WI38 (cell line): ENCODE measurements around the gene FAM43B.

Experiments
- H3K4me3 ChIP-seq: 2 replicates; pipeline ENCODE4 v1.5.1; 2011; ENCODE audit warnings: low read depth, mild to moderate bottlenecking, control low read depth, low read length
- CTCF ChIP-seq: IDR thresholded peaks from 2 replicates; pipeline ENCODE4 v1.5.1; 2012; ENCODE audit warnings: low read depth, mild to moderate bottlenecking, control low read depth, low read length

Gene FAM43B

GRCh38 chr1:20597650-20598049 lies 45.3 kb downstream of the FAM43B start:
- no peak for TF ChIP-seq CTCF
- no peak overlapping the region for H3K4me3 ChIP-seq

GRCh38 chr1:20600156-20600555 lies 47.8 kb downstream of the FAM43B start:
- no peak for TF ChIP-seq CTCF

GRCh38 chr1:20601129-20601825 lies 48.9 kb downstream of the FAM43B start:
- no peak overlapping the region for H3K4me3 ChIP-seq
- no peak for TF ChIP-seq CTCF

More at GRCh38 chr1:20600156-20600555, 47.8 kb downstream of the FAM43B start:
- no peak overlapping the region for H3K4me3 ChIP-seq

- TF ChIP-seq CTCF: no peak
- no peak overlapping the region for H3K4me3 ChIP-seq
These were observed 50.6 kb downstream of the FAM43B start for GRCh38 chr1:20602851-20603450.

- no peak overlapping the region for H3K4me3 ChIP-seq
- no peak for TF ChIP-seq CTCF
These were observed 51.4 kb downstream of the FAM43B start for GRCh38 chr1:20603504-20604464.
